GM19395 (cell line): ENCODE results near the gene TC2N.
A peak's percentile ranks its signal among the peaks of the same experiment; 100 is the strongest.
"Not testable (repeated sequence)": the region's sequence is repeated elsewhere in the genome, so short reads cannot be mapped to it uniquely, and the experiment has no call there.

Source experiments
- ATAC-seq: cut with Tn5 transposase; IDR thresholded peaks from one replicate; pipeline ENCODE4 v1.9.1; 2021; ENCODE audit warnings: mild to moderate bottlenecking, moderate library complexity; ENCODE audit not compliant: unreplicated experiment

The TC2N gene

DNA sequence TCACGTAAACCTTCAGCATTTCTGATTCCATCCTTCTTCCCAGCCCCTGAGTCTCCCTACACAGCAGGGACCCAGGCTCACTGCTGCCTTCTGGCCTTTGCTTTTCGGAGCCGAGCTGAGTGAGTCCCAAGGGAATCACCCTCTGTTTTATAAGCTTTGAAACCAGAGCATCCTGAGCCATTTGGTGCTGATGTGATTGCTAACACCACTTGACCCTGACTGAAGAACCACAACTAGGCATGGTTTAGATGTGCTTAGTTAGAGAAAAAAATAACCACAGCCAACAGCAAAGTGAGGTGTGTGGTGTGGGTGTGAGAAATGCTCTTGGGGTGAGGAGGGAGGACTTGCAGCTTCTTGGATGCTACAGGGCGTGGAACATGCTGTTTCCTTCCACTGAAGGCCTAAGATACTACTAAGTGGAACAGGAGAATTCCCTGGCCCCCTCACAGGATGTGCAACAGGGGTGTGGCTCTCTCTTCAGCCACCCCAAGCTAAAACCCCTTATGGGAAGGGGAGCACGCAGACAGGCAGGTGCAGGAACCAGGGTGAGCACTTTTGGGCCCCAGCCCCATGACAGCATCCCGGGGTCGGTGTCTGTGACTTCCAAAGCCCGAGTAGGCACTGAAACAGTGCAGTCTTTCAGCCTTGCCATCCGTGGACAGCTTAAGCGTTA is at the start of gene TC2N:
Gene TC2N (minus strand): TSS at position 221 of the 673 bp plus-strand sequence. CDS start 53,767 bp downstream, outside the sequence.
- peak; percentile 41 for ATAC-seq

DNA sequence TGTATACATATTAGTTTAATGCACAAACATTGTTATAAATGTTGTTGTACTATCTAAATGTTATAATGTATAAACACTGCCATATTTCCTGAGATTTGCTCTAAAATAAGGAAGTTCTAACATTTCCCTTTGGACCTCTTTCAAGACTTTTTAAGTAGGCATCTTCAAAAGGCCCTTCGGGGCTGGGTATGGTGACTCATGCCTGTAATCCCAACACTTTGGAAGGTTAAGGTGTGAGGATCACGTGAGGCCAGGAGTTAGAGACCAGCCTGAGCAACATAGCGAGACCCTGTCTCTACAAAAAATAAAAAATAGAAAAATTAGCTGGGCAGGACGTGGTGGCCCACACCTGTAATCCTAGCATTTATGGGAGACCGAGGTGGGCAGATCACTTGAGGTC is 44.7 kb upstream of the TC2N start:
- ATAC-seq, result no peak

DNA sequence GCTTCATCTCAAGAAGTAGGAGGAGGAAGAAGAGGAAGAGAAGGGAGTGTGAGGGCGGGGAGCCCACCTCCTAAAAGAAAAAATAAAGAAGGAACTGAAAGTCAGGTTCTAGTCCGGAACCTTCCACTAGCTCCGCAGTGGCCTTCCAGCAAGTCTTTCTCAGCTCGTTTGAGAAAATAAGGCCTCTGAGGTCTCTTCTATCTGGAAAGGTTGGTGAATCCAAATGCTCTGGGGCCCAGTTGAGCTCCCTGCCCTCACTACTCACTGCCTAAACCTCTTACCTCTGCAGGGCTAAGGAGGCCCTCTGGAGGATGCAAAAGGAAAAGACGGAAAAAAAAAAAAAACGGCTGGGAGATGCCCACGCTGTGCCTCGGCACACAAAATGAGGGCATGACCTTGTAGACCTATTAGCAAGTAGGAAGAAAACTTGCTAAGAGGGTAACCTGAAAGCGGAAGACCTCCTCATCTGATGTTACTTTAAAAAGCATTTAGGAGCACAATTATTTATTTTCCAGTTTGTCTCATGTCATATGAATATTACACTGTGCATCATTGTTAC is 44.2 kb upstream of the TC2N start:
- ATAC-seq, result peak; percentile 88

DNA sequence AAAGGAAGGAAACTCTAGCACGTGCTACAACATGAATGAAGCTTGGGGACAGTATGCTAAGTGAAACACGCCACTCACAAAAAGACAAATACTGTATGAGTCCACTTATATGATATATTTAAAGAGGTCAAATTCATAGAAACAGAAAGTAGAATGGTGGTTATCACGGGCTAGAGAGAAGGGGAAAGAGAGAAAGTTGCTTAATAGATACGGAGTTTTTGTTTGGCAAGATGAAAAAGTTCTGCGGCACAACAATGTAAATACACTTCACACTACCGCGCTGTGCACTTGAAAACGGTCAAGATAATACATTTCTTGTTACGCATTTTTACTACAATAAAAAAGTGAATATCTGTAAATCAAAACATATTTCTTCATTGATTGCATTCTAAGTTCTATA is 42.9 kb upstream of the TC2N start:
- ATAC-seq, result no peak

DNA sequence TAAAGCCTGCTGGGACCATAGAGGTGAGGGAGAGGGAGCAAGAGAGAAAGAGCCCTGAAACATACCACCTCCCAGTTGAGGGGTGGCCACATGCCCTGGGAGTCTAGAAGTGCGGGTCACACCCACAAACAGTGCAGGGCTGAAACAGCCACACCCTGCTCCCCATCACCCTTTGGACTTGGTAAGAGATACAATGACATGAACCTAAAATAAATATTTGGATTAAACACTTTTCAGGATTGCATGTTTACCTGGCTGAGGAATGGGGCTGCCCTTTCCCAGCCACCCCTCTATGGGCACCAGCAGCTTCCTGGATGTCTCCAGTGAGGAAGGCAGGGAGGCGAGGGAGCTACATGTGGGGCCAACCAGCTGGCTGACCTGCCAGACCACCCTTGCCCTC is 39.0 kb upstream of the TC2N start:
- ATAC-seq, result no peak

DNA sequence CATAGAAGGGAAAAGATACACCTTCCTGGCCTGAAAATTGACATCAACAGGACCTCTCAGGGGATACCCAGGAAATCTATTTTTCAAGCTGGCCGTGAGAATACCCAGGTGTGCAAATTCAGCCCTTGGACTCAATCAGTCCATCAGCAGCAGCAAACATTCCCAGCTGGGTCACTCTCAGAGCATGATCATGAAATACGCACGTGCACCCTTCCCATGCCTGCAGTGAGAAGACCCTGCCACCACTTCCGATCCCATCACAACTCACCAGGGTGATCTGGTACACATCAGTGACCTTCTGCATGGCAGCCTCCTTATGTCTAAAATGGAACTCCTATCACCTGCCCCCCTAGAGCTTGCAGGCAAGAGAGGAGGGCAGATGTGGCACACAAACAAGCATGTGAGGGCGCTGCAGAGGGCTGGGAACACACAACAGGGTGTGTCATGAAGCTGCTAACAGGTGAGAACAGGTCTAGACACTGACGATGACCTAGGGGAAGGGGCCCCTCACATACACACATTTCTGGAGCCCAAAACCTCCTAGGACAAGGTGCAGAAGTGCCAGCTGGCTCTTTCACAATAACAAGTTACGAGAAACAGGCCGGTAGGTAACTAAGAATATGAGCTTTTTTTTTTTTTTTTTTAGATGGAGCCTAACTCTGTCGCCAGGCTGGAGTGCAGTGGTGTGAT is 37.8 kb upstream of the TC2N start:
- ATAC-seq, result no peak

DNA sequence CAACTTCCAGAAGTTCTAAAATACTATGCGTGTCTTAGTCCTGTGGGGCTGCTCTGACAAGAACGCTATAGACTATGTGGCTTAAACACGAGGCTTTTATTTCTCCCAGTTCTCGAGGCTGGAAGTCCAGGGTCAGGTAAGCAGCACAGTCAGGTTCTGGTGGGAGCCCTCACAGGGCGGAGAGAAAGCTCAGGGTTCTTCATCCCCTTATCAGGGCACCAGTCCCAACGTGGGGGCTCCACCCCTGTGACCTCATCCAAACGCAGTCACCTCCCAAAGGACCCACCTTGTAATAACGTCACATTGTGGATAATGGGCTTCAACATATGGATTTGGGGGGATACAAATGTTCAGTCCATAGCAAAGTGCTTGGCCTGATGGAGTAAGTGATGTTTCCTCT is 37.1 kb upstream of the TC2N start:
- no peak for ATAC-seq

DNA sequence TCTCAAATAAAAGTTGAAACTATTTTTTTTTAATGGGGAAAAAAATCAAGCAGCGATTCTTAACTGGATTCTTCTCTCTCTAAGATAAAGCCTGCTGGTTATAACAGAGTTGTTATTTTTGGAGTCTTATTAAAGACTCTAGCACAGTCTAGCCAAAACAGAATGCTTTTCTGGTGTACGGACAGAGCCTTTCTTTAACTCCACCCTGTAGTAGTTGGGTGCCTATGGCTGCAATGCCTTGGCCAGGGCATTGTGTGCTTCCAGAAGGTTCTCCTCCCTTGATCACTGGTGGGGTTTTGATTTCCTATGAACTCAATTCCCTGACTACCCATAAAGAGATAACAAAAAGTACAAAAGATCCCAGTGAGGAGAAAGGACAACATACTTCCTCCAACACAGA is 35.7 kb upstream of the TC2N start:
- ATAC-seq, result no peak

DNA sequence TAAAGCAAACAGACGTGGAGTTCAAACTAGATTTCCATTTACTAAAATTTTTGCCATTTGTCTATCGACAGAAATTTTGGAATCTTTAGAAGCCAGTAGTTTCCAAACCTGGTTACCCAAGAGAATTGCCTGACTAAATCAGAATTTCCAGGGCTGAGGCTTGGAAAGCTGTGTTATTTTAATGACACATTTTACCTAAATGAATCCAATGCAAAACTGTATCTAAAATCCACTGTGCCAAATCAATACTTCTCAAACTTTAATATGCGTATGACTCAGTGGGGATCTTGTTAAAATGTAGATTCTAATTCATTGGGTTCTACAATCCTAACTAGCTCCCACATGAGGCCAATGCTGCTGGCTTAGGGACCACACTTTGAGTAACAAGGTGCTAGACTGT is 35.0 kb upstream of the TC2N start:
- no peak for ATAC-seq

DNA sequence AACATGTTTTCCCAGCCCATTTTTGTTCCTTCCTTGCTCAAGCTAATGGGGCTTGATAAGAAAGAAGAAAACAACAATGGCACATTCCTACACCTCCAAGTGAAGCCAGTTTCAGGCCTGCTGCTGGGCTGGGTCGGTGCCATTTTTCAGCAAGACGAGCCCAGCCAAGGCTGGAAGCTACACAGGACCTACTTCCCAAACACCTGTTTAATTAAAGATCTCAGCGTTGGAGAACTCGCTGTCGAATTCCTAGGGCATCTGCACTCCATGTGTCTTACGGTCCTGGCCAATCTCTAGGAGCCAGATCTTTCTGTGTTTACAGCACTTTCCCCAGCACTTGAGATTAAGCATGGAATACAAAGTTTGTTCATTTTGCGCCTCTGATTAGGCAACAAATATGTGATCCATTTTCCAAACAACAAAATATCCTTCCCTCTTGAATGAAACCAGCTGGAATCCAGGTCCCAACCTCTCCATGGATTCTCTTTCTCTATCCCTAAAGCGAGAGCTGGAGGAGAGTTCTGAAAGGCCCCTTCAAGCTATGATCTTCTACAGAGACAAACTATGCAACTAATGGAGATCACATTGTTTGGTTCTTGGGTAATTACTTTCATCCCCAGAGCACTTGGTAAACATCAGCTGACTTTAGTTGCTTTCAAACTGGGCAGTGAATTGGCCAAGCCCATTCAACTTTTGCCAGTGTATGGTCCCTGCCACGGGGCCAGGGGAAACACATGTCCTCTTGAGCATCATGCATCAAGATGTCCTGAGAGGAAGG is 34.3 kb upstream of the TC2N start:
- no peak for ATAC-seq

DNA sequence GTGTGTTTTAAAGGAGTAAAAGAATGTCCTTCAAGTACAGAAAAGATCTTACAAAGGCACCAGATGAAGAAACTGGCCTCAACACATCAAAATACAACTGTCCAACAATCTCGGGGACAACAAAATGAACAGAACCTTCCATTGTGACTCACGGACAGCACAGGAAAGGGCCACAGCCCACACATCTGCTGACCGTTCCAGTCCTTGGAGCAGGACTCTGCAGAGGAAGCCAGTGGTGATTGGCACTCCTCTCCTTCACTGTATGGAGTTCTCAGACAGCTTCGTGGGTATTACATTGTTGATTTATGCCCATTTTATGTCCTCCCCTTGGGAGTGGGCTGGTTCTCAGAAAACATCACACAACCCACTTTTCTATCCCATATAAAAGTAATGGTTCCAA is 32.5 kb upstream of the TC2N start:
- no peak for ATAC-seq

DNA sequence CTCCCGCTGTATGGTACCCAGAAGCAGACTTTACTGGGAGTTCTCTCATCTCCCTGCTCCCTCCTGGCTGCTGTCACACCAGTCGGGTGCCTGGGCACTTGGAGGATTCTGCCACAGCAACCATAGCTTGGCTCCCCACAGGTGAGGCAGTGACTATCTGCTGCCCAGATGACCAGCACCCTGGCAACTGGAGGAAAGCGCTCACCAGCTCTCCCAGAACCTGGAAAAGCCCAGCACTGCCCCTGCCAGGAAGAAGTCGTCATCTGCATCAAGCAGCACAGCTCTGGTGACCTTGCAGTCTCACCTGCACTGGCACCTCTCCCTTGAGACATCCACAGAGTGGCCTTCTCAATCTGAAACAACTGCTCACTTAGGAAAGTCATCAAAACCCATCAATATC is 31.9 kb upstream of the TC2N start:
- ATAC-seq, result no peak

DNA sequence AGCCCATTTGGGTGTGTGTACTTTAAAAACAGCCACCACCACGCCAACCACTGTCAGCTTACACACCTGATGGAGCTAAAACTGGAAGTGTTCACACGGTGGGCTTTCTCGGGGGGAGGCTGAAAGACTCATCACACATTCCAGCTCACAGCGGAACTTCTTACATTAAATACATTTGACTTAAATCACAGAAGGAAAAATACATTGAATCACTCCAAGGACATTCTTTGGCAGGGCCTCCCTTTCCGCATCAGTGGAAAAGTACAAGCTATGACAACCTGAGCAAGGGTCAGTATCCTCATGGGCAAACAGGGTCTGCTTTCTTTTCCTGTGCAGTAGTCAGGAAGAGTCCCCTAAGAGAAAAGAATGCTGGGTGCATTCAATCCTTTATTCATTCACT is 31.0 kb upstream of the TC2N start:
- ATAC-seq, result no peak

DNA sequence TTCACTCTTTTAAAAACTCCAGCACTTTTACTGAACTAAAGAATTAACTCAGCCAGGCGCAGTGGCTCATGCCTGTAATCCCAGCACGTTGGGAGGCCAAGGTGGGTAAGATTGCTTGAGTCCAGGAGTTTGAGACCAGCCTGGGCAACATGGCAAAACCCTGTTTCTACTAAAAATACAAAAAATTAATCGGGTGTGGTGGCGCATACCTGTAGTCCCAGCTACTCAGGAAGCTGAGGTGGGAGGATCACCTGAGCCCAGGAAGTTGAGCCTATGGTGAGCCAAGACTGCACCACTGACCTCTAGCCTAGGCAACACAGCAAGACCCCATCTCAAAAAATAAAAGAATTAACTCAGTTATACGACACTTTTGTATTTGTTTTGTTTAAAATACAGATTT is 30.4 kb upstream of the TC2N start:
- not testable (repeated sequence) for ATAC-seq

DNA sequence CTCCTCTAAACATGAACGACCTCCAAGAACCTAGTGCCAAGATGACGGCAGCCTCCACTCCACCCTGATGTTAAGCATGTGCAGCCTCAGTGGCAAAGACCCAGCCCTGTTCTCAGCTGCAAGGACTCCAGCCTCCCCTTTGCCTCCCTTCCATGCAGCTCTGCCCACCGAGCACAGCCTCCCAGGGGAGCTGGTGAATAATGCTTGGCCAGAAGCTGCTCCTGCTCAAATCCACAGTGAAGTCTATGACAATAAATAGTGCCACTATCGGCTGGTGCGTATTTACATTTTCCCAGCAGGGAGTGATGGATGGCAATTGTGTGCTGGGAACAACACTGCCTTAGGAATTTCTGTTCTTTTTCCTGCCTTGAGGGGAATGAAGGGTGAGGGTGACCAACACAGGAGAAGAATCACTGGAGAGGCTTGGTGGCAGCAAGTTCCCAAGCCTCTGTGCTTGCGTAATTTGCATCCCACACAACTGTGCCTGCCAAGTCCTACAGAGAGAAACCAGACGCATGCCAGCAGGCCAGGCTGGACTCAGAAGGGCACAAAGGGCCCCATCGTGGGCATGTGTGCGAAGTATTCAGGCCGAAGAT is 29.9 kb upstream of the TC2N start:
- ATAC-seq, result no peak

DNA sequence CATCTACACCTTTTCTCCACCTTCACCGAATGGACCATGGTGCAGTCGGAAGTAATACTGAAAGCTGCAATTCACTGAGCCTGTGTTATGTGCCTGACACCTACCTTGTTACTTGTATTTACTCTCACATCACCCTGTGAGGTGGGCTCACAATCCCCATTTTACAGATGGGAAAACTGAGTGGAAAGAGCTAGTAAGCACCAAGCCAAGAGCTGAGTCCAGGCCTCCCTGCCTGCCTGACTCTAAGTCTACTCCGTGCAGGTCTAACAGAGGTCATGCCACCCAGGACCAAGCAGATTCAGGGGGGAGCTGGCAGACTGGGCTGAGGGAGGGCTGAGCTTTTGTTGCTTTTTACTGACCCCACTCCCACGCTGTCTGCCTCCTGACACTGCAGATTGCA is 29.1 kb upstream of the TC2N start:
- ATAC-seq, result no peak

DNA sequence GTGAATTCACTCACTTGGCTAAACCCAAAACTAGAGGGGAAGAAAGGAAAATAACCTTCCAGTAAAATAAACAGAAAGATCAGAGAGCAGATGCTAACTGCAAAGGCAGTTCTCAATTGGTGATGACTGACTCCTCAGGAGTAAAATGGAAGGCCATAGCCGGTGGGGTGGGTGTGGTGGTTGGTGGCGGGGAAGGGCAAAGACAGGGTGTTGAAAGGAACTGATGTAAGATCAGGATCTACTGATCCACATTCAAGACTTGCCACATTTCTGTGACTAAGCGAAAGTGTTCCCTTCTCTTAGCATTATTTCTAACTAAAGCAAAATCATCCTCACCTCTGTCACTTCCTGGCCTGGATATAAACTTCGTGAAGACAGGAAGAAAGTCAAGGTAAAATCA is 26.3 kb upstream of the TC2N start:
- ATAC-seq, result no peak

DNA sequence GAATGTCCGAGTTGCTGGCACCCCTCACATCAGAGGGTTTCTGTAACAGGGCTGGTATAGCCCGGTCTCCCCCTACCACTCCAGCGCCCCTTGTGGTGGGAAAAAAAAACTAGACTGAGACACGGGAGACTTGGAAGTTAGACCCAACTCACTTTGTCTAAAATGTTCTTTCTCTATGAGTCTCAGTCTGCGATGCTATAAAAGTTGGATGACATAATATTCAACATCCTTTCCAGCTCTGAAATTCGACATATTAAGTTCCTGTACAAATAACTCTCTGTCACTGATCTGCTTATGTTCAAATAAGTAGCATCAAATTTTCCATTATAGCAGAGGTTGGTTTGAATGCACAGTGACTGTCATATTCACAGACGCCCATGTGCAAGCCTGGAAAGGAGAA is 25.7 kb upstream of the TC2N start:
- ATAC-seq, result no peak

DNA sequence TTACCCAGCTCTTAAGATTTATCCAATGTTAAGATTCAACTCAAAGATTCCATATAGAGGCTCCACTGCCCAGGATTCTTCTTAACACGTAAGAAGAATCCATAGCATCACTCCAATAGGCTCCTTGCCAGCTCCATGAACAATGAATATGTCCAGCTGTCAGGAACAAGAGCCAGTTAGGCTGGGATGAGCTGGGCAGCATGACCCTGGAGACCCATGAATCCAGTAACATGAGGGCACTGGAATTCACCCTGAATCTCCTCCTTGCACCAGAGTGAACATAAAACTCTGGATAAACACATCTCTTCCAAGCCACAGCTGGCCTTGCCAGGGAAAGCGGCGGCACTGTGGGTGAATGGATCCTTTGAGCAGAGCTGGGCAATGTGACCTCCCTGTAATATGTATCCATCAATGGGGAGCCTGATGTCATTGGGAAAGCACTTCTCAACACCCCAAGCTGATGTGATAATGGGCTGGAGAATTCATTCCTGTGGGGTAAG is 24.4 kb upstream of the TC2N start:
- no peak for ATAC-seq

DNA sequence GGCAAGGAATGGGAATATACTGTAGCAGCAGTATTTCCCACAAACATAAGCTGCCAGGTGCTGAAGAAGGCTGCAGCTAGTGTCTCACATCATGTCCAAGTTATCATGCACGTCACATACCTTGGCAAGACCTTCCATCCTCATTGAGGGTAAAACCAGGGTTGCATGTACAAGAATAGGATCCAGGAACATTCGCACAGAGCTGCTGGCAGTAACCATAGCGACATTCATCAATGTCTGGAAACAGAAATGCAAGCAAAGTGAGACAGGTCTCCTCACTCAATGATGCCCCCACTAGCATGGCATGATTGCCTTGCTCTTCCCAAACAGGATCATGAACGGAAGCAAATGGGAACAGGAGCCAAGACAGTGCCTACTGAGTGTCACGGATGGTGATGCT is 23.8 kb upstream of the TC2N start:
- no peak for ATAC-seq

DNA sequence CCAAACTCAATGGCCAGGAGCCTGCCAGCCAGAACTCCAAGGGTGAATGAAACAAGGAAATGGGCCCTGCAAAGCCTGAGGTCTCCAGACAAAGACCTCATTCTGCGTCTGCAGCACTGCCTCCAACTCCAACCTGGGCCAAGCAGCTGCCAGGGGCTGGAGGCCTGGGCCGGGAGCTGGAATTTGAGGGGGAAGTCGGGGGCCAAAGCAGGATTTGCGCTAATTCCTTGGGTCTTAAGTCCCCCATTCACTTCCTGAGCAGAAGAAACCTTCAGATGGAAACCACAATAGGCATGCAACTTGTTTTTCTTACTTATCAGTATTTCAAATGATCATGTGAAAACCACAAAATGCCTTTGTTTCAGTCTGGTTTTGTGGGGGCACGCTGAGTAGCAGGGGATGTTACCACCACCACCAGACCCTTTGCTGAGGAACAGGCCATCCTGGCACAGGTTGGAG is 23.0 kb upstream of the TC2N start:
- no peak for ATAC-seq
